B cell (primary cell): ENCODE measurements around the gene NEK6. TPM values are rescaled to one million over a fixed set of nuclear protein-coding genes. Genes with fewer than 3 reads are reported as not detected.

Experiments
- ATAC-seq: fragments of 200-7000 bp; cut with Tn5 transposase; one replicate; pipeline ENCODE4 v1.10.0; 2021; ENCODE audit warnings: low read depth, mild to moderate bottlenecking, moderate number of reproducible peaks, moderate library complexity
- CTCF ChIA-PET: fragments of 350-600 bp; sonication (Branson Sonifier 250); formaldehyde crosslinking; loops from one replicate; lab custom pipeline; 2021; ENCODE audit warnings: antibody characterized with exemption, inconsistent platforms; lab: Charles Lee
- POLR2A ChIA-PET: fragments of 350-600 bp; sonication (Branson Sonifier 250); formaldehyde crosslinking; loops from one replicate; lab custom pipeline; 2021; ENCODE audit warnings: antibody characterized with exemption; lab: Charles Lee
- DNase-seq: peaks from one replicate; pipeline ENCODE4 v3.0.0; 2013
- H2AFZ ChIP-seq: 2 replicates; pipeline ENCODE4 v1.6.1; 2012; ENCODE audit warnings: mild to moderate bottlenecking, low read depth, low read length; ENCODE audit not compliant: insufficient read depth, poor library complexity, severe bottlenecking
- H3K27ac ChIP-seq, 2 donors: 1 replicate in 1 of 2; 2 replicates in 1 of 2; pipeline ENCODE4 v1.5.1; 2012 to 2013; ENCODE audit warnings: low read length in 2 of 2, mild to moderate bottlenecking in 2 of 2, moderate library complexity in 1 of 2
- H3K27me3 ChIP-seq, 4 experiments: fragments of 200-600 bp in 1 of 4; sonication (generic) in 1 of 4; replicated peaks in 1 of 4; 1 replicate in 2 of 4; 2 replicates in 2 of 4; pipeline versions ENCODE4 v1.6.1 to v1.7.0; 2013 to 2016; ENCODE audit warnings: low read length in 3 of 4, mild to moderate bottlenecking in 2 of 4, mixed read lengths in 1 of 4, moderate library complexity in 1 of 4; ENCODE audit not compliant: insufficient read depth in 4 of 4, control insufficient read depth in 3 of 4; ENCODE audit errors: control extremely low read depth in 1 of 4
- H3K36me3 ChIP-seq, 2 experiments: replicated peaks in 1 of 2; 1 replicate in 1 of 2; 2 replicates in 1 of 2; pipeline versions ENCODE4 v1.6.1 to v1.7.1; 2013; ENCODE audit warnings: low read length in 1 of 2; ENCODE audit not compliant: insufficient read depth in 2 of 2, control insufficient read depth in 1 of 2; ENCODE audit errors: control extremely low read depth in 1 of 2, extremely low read depth in 1 of 2
- H3K4me1 ChIP-seq, 2 donors: fragments of 200-600 bp in 1 of 2; sonication (generic) in 1 of 2; 1 replicate in 1 of 2; 2 replicates in 1 of 2; pipeline versions ENCODE4 v1.5.1 to v1.6.1; 2013 to 2017; ENCODE audit warnings: low read length in 2 of 2; ENCODE audit not compliant: control insufficient read depth in 2 of 2, insufficient read depth in 2 of 2
- H3K4me2 ChIP-seq: replicated peaks from 2 replicates; pipeline ENCODE3; 2012; ENCODE audit warnings: mild to moderate bottlenecking, low read depth, low read length; ENCODE audit not compliant: poor library complexity, severe bottlenecking
- H3K4me3 ChIP-seq, 5 experiments: fragments of 200-600 bp in 1 of 5; sonication (generic) in 1 of 5; 1 replicate in 3 of 5; 2 replicates in 2 of 5; pipeline versions ENCODE4 v1.5.1 to v1.7.0; 2011 to 2016; ENCODE audit warnings: low read length in 4 of 5, mild to moderate bottlenecking in 4 of 5, low read depth in 2 of 5, control low read depth in 1 of 5, moderate library complexity in 1 of 5; ENCODE audit not compliant: insufficient read depth in 1 of 5; ENCODE audit errors: control extremely low read depth in 1 of 5, extremely low read depth in 1 of 5
- H3K79me2 ChIP-seq: fragments of 200-600 bp; sonication (generic); one replicate; pipeline ENCODE4 v1.6.0; 2016; ENCODE audit warnings: low read length; ENCODE audit not compliant: control insufficient read depth, insufficient read depth
- H3K9ac ChIP-seq: fragments of 200-600 bp; sonication (generic); 2 replicates; pipeline ENCODE4 v1.6.1; 2017; ENCODE audit warnings: mild to moderate bottlenecking, low read length, moderate library complexity
- H3K9me3 ChIP-seq, 3 donors: one replicate each; pipeline versions ENCODE4 v1.6.1 to v1.7.1; 2013; ENCODE audit warnings: low read length in 2 of 3; ENCODE audit not compliant: control insufficient read depth in 2 of 3, insufficient read depth in 1 of 3; ENCODE audit errors: control extremely low read depth in 1 of 3
- H4K20me1 ChIP-seq: 2 replicates; pipeline ENCODE4 v1.6.0; 2012; ENCODE audit warnings: mild to moderate bottlenecking, low read length; ENCODE audit not compliant: insufficient read depth, control insufficient read depth, poor library complexity, severe bottlenecking
- H3K27ac Mint-ChIP-seq: one replicate; pipeline ENCODE4 v1.8.0; 2021; ENCODE audit warnings: mixed read lengths
- H3K27me3 Mint-ChIP-seq: one replicate; pipeline ENCODE4 v1.8.0; 2021; ENCODE audit warnings: mixed read lengths
- H3K4me1 Mint-ChIP-seq: one replicate; pipeline ENCODE4 v1.8.0; 2021; ENCODE audit warnings: mixed read lengths
- H3K4me3 Mint-ChIP-seq: one replicate; pipeline ENCODE4 v1.8.0; 2021; ENCODE audit warnings: mixed read lengths
- H3K9me3 Mint-ChIP-seq: one replicate; pipeline ENCODE4 v1.8.0; 2022; ENCODE audit warnings: mixed read lengths; ENCODE audit not compliant: insufficient read depth
- EZH2 ChIP-seq: IDR thresholded peaks from 2 replicates; pipeline ENCODE4 v1.6.1; 2012; ENCODE audit warnings: borderline replicate concordance, low read depth, mild to moderate bottlenecking, moderate library complexity, low read length; ENCODE audit not compliant: insufficient read depth, poor library complexity, severe bottlenecking
- WGBS: methylation state at CpG from one replicate; pipeline ENCODE4 v1.1.5; 2013; ENCODE audit warnings: missing lambda C conversion rate; ENCODE audit not compliant: insufficient coverage; 5-methylcytosine and 5-hydroxymethylcytosine counted together
- intact Hi-C: fragments of 100-400 bp; cut with micrococcal nuclease; formaldehyde crosslinking; loops from one replicate; pipeline ENCODE4 v1.10.0; 2022
- polyA plus RNA-seq: library from polyadenylated mRNA; depleted of rRNA; stranded (reverse); fragments of >200 nt; gene quantifications from 2 replicates; pipeline ENCODE4 v1.2.3, GENCODE V29; 2012
- total RNA-seq, 2 donors: library from RNA; stranded (reverse); fragments of 120-200 nt in 1 of 2; gene quantifications; 1 replicate in 1 of 2; 2 replicates in 1 of 2; pipeline versions ENCODE4 v1.2.3 to v1.2.4, GENCODE V29; 2013 to 2022
- TF ChIP-seq, protein P1 (sequence below): fragments of 200-600 bp; IDR thresholded peaks from one replicate; pipeline ENCODE4 v1.8.0; 2022; ENCODE audit warnings: antibody characterized with exemption, mild to moderate bottlenecking

Gene NEK6
- total and polyA plus RNA-seq, 2 donors (not counting 1 experiment from before 2014, with no cell fraction given), result 40.0 to 63.1 TPM

DNA sequence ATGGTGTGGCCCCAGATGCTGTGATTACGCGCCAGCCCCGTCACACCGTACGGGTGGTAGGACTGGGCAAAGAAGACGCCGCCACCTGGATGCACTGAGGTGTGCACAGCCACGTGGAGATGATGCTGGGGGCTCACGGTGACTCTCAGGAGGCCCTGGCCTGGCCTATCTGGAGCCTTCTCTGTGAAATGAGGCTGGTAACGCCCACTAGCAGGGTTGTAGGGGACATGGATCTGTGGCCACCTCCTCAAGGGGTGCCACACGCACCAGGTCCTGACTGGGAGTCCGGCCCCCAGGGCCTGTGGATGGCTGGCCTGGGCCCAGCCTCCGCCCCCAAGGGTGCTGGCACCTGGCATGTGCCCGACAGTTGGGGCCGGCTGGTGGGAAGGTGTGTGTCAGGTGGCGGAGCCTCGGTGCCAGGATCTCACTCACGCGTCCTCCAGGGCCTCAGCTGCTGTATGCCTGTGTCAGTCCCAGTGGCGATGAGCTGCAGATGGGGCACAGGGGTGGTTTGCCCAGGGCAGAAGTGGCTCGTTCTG lies 32.4 kb downstream of the NEK6 start:
- TF ChIP-seq, protein P1, sequence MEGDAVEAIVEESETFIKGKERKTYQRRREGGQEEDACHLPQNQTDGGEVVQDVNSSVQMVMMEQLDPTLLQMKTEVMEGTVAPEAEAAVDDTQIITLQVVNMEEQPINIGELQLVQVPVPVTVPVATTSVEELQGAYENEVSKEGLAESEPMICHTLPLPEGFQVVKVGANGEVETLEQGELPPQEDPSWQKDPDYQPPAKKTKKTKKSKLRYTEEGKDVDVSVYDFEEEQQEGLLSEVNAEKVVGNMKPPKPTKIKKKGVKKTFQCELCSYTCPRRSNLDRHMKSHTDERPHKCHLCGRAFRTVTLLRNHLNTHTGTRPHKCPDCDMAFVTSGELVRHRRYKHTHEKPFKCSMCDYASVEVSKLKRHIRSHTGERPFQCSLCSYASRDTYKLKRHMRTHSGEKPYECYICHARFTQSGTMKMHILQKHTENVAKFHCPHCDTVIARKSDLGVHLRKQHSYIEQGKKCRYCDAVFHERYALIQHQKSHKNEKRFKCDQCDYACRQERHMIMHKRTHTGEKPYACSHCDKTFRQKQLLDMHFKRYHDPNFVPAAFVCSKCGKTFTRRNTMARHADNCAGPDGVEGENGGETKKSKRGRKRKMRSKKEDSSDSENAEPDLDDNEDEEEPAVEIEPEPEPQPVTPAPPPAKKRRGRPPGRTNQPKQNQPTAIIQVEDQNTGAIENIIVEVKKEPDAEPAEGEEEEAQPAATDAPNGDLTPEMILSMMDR, result no peak
- TF ChIP-seq EZH2, result no peak
- 7% methylated on average over 21 of the region's 21 CpGs for WGBS
- Histone ChIP-seq H3K4me2 (peak overlapping the region; percentile 70), H3K36me3 (peaks cover 0 to 29% of the 10 kb centered on the region in 2 experiments), H3K9ac (peak overlapping the region; percentile 28), H4K20me1 (peaks cover 24% of the 10 kb centered on the region), H3K27me3 (no peaks in the 10 kb centered on the region), H3K79me2 (peaks cover 98% of the 10 kb centered on the region), H3K9me3 (no peaks in the 10 kb centered on the region), H3K4me3 (no peak overlapping the region), H3K4me1 (peaks cover 83 to 96% of the 10 kb centered on the region in 2 donors), H3K27ac (peak overlapping the region; percentile 55 to 63), H2AFZ (no peak overlapping the region)
- Mint-ChIP-seq H3K27ac (peak overlapping the region; percentile 80), H3K4me1 (peaks cover 92% of the 10 kb centered on the region), H3K4me3 (peak overlapping the region; percentile 53), H3K9me3 (no peaks in the 10 kb centered on the region), H3K27me3 (no peaks in the 10 kb centered on the region)
- peak; percentile 91 for DNase-seq
- intact Hi-C loops, result no loop called here
- ChIA-PET POLR2A (interaction anchor here (1.3 to 2.1 kb wide), 2 partner anchors 31 to 73 kb away, joined by 5 to 11 read pairs; no protein-coding TSS in a partner anchor), CTCF (interaction anchor here (0.8 to 4.4 kb wide), 7 partner anchors 9 to 163 kb away, joined by 3 to 60 read pairs (median 5); partner anchors contain the start of gene NEK6)
- ATAC-seq, result peak; percentile 40
